ENCODE measurements around the gene LIPC. TPM values are rescaled to one million over a fixed set of nuclear protein-coding genes. Genes with fewer than 3 reads are reported as not detected.

Gene LIPC
- total RNA-seq, 2 experiments from 2014 or later: 0.61 to 1.2 TPM

DNA sequence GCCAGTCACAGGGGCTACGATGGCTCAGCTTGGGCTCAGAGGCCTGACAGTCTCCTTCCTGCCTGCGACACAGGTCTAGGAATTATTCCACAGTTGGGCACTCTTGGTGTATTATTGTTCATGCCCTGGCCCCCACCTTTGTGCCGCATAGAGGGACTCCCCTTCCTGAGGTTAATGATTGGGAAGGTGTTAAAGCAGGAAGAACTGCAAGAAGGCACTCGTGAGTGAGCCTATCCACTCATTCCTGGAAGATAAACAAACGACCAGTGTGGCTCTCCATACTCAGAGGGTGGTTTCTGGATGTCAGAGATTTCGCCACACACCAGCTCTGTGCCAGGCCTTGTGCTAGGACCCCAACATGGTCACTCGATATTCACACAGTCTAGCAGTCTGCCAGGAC, 12.3 kb downstream of the LIPC start:
- no peak overlapping the region for H3K27ac ChIP-seq (ENCODE audit: low read depth in 1 of 2, low read length in 2 of 2)
- Mint-ChIP-seq H3K27ac (no peak overlapping the region), H3K36me3 (ENCODE audit: low read depth) (no peaks in the 10 kb centered on the region), H3K4me3 (no peak overlapping the region), H3K4me1 (ENCODE audit: low read depth) (no peaks in the 10 kb centered on the region), H3K27me3 (no peaks in the 10 kb centered on the region), H3K9me3 (no peaks in the 10 kb centered on the region)
- H3K27me3 ChIP-seq (ENCODE audit: control insufficient read depth in 1 of 2, insufficient read depth in 2 of 2, low read length in 2 of 2): no peaks in the 10 kb centered on the region
- H3K4me1 ChIP-seq (ENCODE audit: insufficient read depth, low read length): peaks cover 2% of the 10 kb centered on the region
- no peak for TF ChIP-seq CTCF (IDR thresholded peaks at IDR 0.05)
- H3K9me3 ChIP-seq (ENCODE audit: control insufficient read depth in 1 of 2, insufficient read depth in 1 of 2, low read length in 2 of 2): no peaks in the 10 kb centered on the region
- POLR2A ChIA-PET: no interaction called here
- CTCF ChIA-PET: no interaction called here
- intact Hi-C loops (cut with DNase I, micrococcal nuclease): no loop called here
- H3K4me3 ChIP-seq (ENCODE audit: low read length): no peak overlapping the region
- ATAC-seq (ENCODE audit: poor library complexity): no peak
- no peaks in the 10 kb centered on the region for H3K36me3 ChIP-seq (ENCODE audit: insufficient read depth, low read length)
- no peak for DNase-seq

- Mint-ChIP-seq H3K36me3 (ENCODE audit: low read depth) (no peaks in the 10 kb centered on the region), H3K9me3 (no peaks in the 10 kb centered on the region), H3K4me3 (no peak overlapping the region), H3K27me3 (no peaks in the 10 kb centered on the region), H3K4me1 (ENCODE audit: low read depth) (no peaks in the 10 kb centered on the region), H3K27ac (no peak overlapping the region)
- H3K4me3 ChIP-seq (ENCODE audit: low read length): no peak overlapping the region
- no peak for ATAC-seq (ENCODE audit: poor library complexity)
- H3K4me1 ChIP-seq (ENCODE audit: insufficient read depth, low read length): peaks cover 2% of the 10 kb centered on the region
- H3K36me3 ChIP-seq (ENCODE audit: insufficient read depth, low read length): no peaks in the 10 kb centered on the region
- no peaks in the 10 kb centered on the region for H3K9me3 ChIP-seq (ENCODE audit: control insufficient read depth in 1 of 2, insufficient read depth in 1 of 2, low read length in 2 of 2)
- no peak for DNase-seq
- ChIA-PET CTCF (no interaction called here), POLR2A (no interaction called here)
- TF ChIP-seq CTCF (IDR thresholded peaks at IDR 0.05): no peak
- intact Hi-C loops (cut with DNase I, micrococcal nuclease): no loop called here
- H3K27ac ChIP-seq (ENCODE audit: low read depth in 1 of 2, low read length in 2 of 2): no peak overlapping the region
- no peaks in the 10 kb centered on the region for H3K27me3 ChIP-seq (ENCODE audit: control insufficient read depth in 1 of 2, insufficient read depth in 2 of 2, low read length in 2 of 2)
Observed at GRCh38 chr15:58444658-58445332, 13.0 kb downstream of the LIPC start.

GRCh38 chr15:58445865-58446264, 14.1 kb downstream of the LIPC start:
- CTCF ChIA-PET: no interaction called here
- Mint-ChIP-seq H3K27ac (no peak overlapping the region), H3K9me3 (no peaks in the 10 kb centered on the region), H3K4me1 (ENCODE audit: low read depth) (no peaks in the 10 kb centered on the region), H3K27me3 (no peaks in the 10 kb centered on the region), H3K36me3 (ENCODE audit: low read depth) (no peaks in the 10 kb centered on the region), H3K4me3 (no peak overlapping the region)
- POLR2A ChIA-PET: no interaction called here
- intact Hi-C loops (cut with DNase I, micrococcal nuclease): no loop called here
- Histone ChIP-seq H3K4me3 (ENCODE audit: low read length) (no peak overlapping the region), H3K36me3 (ENCODE audit: insufficient read depth, low read length) (no peaks in the 10 kb centered on the region), H3K4me1 (ENCODE audit: insufficient read depth, low read length) (peaks cover 2% of the 10 kb centered on the region), H3K27ac (ENCODE audit: low read depth in 1 of 2, low read length in 2 of 2) (no peak overlapping the region), H3K27me3 (ENCODE audit: control insufficient read depth in 1 of 2, insufficient read depth in 2 of 2, low read length in 2 of 2) (no peaks in the 10 kb centered on the region), H3K9me3 (ENCODE audit: control insufficient read depth in 1 of 2, insufficient read depth in 1 of 2, low read length in 2 of 2) (no peaks in the 10 kb centered on the region)
- ATAC-seq (ENCODE audit: poor library complexity): no peak
- TF ChIP-seq CTCF (IDR thresholded peaks at IDR 0.05): no peak
- DNase-seq: no peak
